ENCODE data around the gene NACAD.

NACAD gene

DNA sequence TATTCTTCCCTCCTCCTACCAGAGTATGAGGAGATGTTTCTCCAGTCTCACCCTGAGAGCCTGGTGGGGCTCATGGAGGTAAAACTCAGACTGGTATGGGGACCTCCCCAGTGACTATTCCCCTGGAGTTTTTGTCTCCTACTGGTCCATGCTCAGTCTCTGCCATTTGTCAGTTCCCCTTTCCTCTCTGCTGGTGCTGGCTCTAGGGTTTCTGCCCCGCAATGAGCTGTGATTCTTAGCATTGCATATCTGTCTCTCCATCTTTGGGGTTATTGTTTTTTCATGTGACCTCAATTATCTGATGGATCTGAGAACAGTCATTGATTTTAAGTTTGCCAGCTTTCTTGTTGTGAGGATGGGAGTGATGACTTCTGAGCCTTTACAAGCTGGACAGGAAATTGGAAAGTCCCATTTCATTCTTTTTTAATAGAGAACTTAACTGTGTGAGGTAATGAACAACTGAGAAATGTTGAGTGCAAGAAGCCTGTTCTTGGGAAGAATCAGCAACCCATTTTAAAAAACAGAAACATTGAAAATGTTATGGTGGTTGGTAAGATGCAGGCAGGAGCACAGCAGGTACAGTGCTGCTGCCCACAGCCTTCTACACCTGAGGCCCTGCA, 26.9 kb downstream of the NACAD start:
- peaks cover 18% of the 10 kb centered on the region for H3K79me2 ChIP-seq
- no peak overlapping the region for H3K4me3 ChIP-seq (ENCODE audit: low read depth, low read length)
- TF ChIP-seq, protein P1, sequence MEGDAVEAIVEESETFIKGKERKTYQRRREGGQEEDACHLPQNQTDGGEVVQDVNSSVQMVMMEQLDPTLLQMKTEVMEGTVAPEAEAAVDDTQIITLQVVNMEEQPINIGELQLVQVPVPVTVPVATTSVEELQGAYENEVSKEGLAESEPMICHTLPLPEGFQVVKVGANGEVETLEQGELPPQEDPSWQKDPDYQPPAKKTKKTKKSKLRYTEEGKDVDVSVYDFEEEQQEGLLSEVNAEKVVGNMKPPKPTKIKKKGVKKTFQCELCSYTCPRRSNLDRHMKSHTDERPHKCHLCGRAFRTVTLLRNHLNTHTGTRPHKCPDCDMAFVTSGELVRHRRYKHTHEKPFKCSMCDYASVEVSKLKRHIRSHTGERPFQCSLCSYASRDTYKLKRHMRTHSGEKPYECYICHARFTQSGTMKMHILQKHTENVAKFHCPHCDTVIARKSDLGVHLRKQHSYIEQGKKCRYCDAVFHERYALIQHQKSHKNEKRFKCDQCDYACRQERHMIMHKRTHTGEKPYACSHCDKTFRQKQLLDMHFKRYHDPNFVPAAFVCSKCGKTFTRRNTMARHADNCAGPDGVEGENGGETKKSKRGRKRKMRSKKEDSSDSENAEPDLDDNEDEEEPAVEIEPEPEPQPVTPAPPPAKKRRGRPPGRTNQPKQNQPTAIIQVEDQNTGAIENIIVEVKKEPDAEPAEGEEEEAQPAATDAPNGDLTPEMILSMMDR (IDR thresholded peaks at IDR 0.05), result no peak
- H3K4me2 ChIP-seq (ENCODE audit: low read length), result no peak overlapping the region
- no peaks in the 10 kb centered on the region for H3K36me3 ChIP-seq (ENCODE audit: control insufficient read depth, insufficient read depth, low read length)
- H3K27ac ChIP-seq, result no peak overlapping the region
- H3K4me1 ChIP-seq, result peaks cover 3% of the 10 kb centered on the region
- no peak overlapping the region for H2AFZ ChIP-seq
- H3K9ac ChIP-seq, result no peak overlapping the region
- no peaks in the 10 kb centered on the region for H3K27me3 ChIP-seq (ENCODE audit: control insufficient read depth, insufficient read depth, low read length)
- no peaks in the 10 kb centered on the region for H3K9me3 ChIP-seq (ENCODE audit: control insufficient read depth, low read length)

DNA sequence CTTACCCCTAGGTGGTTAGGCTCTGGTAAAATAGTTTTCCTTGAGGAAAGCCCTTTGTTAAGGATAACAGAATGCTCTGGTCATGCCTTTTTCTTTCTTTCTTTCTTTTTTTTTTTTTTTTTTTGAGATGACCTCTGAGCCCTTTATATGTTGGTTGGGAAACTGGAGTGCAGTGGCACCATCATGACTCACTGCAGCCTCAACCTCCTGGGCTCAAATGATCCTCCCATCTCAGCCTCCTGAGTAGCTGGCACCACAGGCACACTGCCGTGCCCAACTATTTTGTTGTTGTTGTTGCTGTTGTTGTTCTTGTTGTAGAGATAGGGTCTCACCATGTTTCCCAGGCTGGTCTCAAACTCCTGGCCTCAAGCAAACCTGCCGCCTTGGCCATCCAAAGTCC, 27.4 kb downstream of the NACAD start:
- Histone ChIP-seq H3K79me2 (peaks cover 18% of the 10 kb centered on the region), H3K9me3 (ENCODE audit: control insufficient read depth, low read length) (no peaks in the 10 kb centered on the region), H3K36me3 (ENCODE audit: control insufficient read depth, insufficient read depth, low read length) (no peaks in the 10 kb centered on the region), H3K4me1 (peaks cover 3% of the 10 kb centered on the region), H3K4me2 (ENCODE audit: low read length) (no peak overlapping the region), H3K9ac (no peak overlapping the region), H2AFZ (no peak overlapping the region), H3K27ac (no peak overlapping the region), H3K27me3 (ENCODE audit: control insufficient read depth, insufficient read depth, low read length) (no peaks in the 10 kb centered on the region), H3K4me3 (ENCODE audit: low read depth, low read length) (no peak overlapping the region)
- TF ChIP-seq, protein P1 (IDR thresholded peaks at IDR 0.05), result no peak

DNA sequence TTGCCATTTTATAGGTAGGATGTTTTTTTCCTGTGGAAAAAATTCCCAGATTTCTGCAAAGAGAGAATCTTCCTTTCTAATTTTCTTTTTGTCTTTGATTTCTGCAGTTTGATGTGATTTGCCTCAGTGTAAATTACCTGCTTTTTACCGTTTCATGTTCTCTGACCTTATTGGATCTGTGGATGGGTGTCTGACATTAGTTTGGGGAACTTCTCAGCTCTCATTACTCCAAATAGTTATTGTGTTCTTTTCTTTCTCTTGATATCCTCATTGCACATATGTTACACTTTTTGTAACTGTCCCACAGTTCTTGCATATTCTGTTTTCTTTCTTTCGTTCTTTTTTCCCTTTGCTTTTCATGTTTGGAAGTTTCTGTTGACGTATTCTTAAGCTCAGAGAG, 28.5 kb downstream of the NACAD start:
- no peak overlapping the region for H3K27ac ChIP-seq
- no peak overlapping the region for H3K4me3 ChIP-seq (ENCODE audit: low read depth, low read length)
- H2AFZ ChIP-seq, result no peak overlapping the region
- no peaks in the 10 kb centered on the region for H3K9me3 ChIP-seq (ENCODE audit: control insufficient read depth, low read length)
- H3K9ac ChIP-seq, result no peak overlapping the region
- H3K4me2 ChIP-seq (ENCODE audit: low read length), result no peak overlapping the region
- peaks cover 3% of the 10 kb centered on the region for H3K4me1 ChIP-seq
- H3K79me2 ChIP-seq, result peaks cover 15% of the 10 kb centered on the region
- H3K36me3 ChIP-seq (ENCODE audit: control insufficient read depth, insufficient read depth, low read length), result no peaks in the 10 kb centered on the region
- H3K27me3 ChIP-seq (ENCODE audit: control insufficient read depth, insufficient read depth, low read length), result no peaks in the 10 kb centered on the region
- TF ChIP-seq, protein P1 (IDR thresholded peaks at IDR 0.05), result no peak

DNA sequence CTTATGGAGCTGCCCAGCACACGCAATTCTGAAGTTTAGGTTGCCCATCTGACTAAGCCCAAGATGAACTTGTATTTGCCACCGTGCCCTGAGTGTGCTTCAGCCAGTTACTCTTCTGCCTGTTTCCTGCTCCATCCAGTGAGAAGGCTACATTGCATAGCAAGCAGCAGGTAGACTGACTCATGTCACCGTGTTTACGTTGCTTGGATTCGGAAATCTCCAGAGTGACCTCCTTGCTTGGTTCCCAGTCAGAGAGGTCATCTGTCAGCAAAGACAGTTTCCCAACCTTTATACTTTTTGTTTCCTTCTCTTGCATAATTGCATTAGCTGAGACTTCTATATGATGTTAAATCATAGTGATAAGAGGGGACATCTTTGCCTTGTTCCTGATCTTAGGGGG, 30.9 kb downstream of the NACAD start:
- Histone ChIP-seq H3K4me2 (ENCODE audit: low read length) (no peak overlapping the region), H3K79me2 (no peaks in the 10 kb centered on the region), H3K27me3 (ENCODE audit: control insufficient read depth, insufficient read depth, low read length) (no peaks in the 10 kb centered on the region), H3K36me3 (ENCODE audit: control insufficient read depth, insufficient read depth, low read length) (no peaks in the 10 kb centered on the region), H3K27ac (no peak overlapping the region), H2AFZ (no peak overlapping the region), H3K4me1 (peaks cover 3% of the 10 kb centered on the region), H3K4me3 (ENCODE audit: low read depth, low read length) (no peak overlapping the region), H3K9me3 (ENCODE audit: control insufficient read depth, low read length) (no peaks in the 10 kb centered on the region), H3K9ac (no peak overlapping the region)
- TF ChIP-seq, protein P1 (IDR thresholded peaks at IDR 0.05), result no peak

DNA sequence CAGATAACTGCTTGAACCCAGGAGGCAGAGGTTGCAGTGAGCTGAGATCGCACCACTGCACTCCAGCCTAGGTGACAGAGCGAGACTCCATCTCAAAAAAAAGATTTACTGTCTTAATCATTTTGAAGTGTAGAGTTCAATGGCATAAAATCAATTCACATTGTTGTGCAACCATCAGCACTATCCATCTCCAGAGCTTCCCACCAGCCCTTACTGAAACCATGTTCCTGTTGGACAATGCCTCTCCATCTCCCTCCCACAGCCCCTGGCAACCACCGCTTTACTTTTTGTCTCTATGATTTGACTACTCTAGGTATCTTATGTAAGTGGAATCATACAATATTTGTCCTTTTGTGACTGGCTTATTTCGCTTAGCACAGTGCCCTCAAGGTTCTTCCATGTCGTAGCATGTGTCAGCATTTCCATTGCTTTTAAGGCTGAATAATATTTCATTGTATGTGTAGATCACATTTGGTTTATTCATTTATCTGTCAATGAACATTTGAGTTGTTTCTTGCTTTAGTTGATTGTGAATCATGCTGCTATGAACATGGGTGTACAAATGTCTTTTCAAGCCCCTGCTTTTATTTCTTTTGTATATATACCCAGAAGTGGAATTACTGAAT, 33.1 kb downstream of the NACAD start:
- TF ChIP-seq, protein P1 (IDR thresholded peaks at IDR 0.05), result no peak

More for the DNA sequence above, 33.1 kb downstream of the NACAD start:
- H3K4me1 ChIP-seq, result no peaks in the 10 kb centered on the region
- no peak overlapping the region for H3K4me3 ChIP-seq (ENCODE audit: low read depth, low read length)
- H3K27me3 ChIP-seq (ENCODE audit: control insufficient read depth, insufficient read depth, low read length), result no peaks in the 10 kb centered on the region
- no peaks in the 10 kb centered on the region for H3K36me3 ChIP-seq (ENCODE audit: control insufficient read depth, insufficient read depth, low read length)
- no peak overlapping the region for H3K27ac ChIP-seq
- no peaks in the 10 kb centered on the region for H3K9me3 ChIP-seq (ENCODE audit: control insufficient read depth, low read length)
- no peaks in the 10 kb centered on the region for H3K79me2 ChIP-seq
- H3K9ac ChIP-seq, result no peak overlapping the region
- no peak overlapping the region for H2AFZ ChIP-seq
- no peak overlapping the region for H3K4me2 ChIP-seq (ENCODE audit: low read length)

Measured in parathyroid adenoma (tissue), 2 donors.